K562 (cell line): ENCODE results near the gene SOWAHB. TPM values are rescaled to one million over a fixed set of nuclear protein-coding genes. Genes with fewer than 3 reads are reported as not detected.

Source experiments
- ATAC-seq: fragments of 200-7000 bp; cut with Tn5 transposase; 3 replicates; pipeline ENCODE4 v1.9.1; 2020; ENCODE audit warnings: moderate library complexity
- Bru-seq: library from RNA; stranded (reverse); fragments of 400-500 nt; gene quantifications from one replicate; lab custom pipeline; 2021; lab: Mats Ljungman, UMichigan
- BruChase-seq, 2 experiments: library from RNA; stranded (reverse); fragments of 400-500 nt; gene quantifications; one replicate each; lab custom pipeline; 2021; lab: Mats Ljungman, UMichigan
- BruUV-seq: library from RNA; stranded (reverse); fragments of 400-500 nt; replicated peaks from 2 replicates; lab custom pipeline; 2021; lab: Mats Ljungman, UMichigan
- CTCF ChIA-PET: fragments of 300-600 bp; formaldehyde crosslinking; extraction: SDS; loops from one replicate; lab custom pipeline; 2021; ENCODE audit warnings: low intra/inter-chr PET ratio; lab: Yijun Ruan, JAX
- POLR2A ChIA-PET: fragments of 300-600, 350-650 bp; sonication (Branson Sonifier 250); formaldehyde crosslinking; extraction: SDS; loops from one replicate; lab custom pipeline; 2021; ENCODE audit warnings: antibody characterized with exemption, inconsistent platforms; lab: Yijun Ruan, JAX
- DNase-seq, 4 experiments: peaks; one replicate each; pipeline versions ENCODE4 v3.0.0 to v3.0.0-alpha.2; 2011 to 2018; ENCODE audit warnings: low spot score in 3 of 4, mixed read lengths in 3 of 4; ENCODE audit errors: extremely low read depth in 1 of 4
- FAIRE-seq: peaks from 2 replicates; lab custom pipeline; 2011; peaks lifted over from hg19 to GRCh38; lab: Jason Lieb, UNC
- H2AFZ ChIP-seq: 2 replicates; pipeline ENCODE4 v1.6.0; 2011; ENCODE audit warnings: low read depth, low read length, control low read depth, inconsistent platforms
- H3K27ac ChIP-seq: fragments of 200-600 bp; 3 replicates; pipeline ENCODE4 v1.8.0; 2011; ENCODE audit warnings: low read depth, mild to moderate bottlenecking, control low read depth, inconsistent platforms, low read length, moderate library complexity, mixed read lengths; ENCODE audit errors: extremely low read depth
- H3K27me3 ChIP-seq, 2 experiments: fragments of 300-600 bp in 1 of 2; 2 replicates in 1 of 2; 3 replicates in 1 of 2; pipeline versions ENCODE4 v1.6.0 to v1.8.0; 2011; ENCODE audit warnings: inconsistent platforms in 2 of 2, low read length in 2 of 2, mild to moderate bottlenecking in 1 of 2, mixed read lengths in 1 of 2, moderate library complexity in 1 of 2; ENCODE audit not compliant: control insufficient read depth in 2 of 2, insufficient read depth in 2 of 2
- H3K36me3 ChIP-seq: fragments of 300-600 bp; 3 replicates; pipeline ENCODE4 v1.8.0; 2011; ENCODE audit warnings: mild to moderate bottlenecking, low read length, inconsistent platforms; ENCODE audit not compliant: control insufficient read depth, insufficient read depth
- H3K4me1 ChIP-seq, 2 experiments: fragments of 200-600 bp in 1 of 2; replicated peaks in 1 of 2; 2 replicates in 1 of 2; 3 replicates in 1 of 2; pipeline versions ENCODE4 v1.5.1 to v1.8.0; 2011; ENCODE audit warnings: inconsistent platforms in 2 of 2, low read length in 2 of 2, mild to moderate bottlenecking in 1 of 2, mixed read lengths in 1 of 2, moderate library complexity in 1 of 2; ENCODE audit not compliant: control insufficient read depth in 2 of 2, insufficient read depth in 2 of 2
- H3K4me2 ChIP-seq: 2 replicates; pipeline ENCODE4 v1.6.1; 2011; ENCODE audit warnings: low read length, control low read depth, inconsistent platforms, mixed read lengths; ENCODE audit not compliant: insufficient read depth
- H3K4me3 ChIP-seq: fragments of 200-600 bp; sonication (generic), shearing (Covaris generic); 2 replicates; pipeline ENCODE4 v1.5.1; 2016; ENCODE audit warnings: control low read depth, inconsistent platforms
- H3K79me2 ChIP-seq: fragments of 200-600 bp; 3 replicates; pipeline ENCODE4 v1.8.0; 2011; ENCODE audit warnings: low read length, inconsistent platforms; ENCODE audit not compliant: control insufficient read depth, insufficient read depth
- H3K9ac ChIP-seq, 2 experiments: 2 replicates each; pipeline versions ENCODE4 v1.6.0 to v1.6.1; 2011; ENCODE audit warnings: low read depth in 2 of 2, low read length in 2 of 2, control low read depth in 1 of 2, inconsistent platforms in 1 of 2, mild to moderate bottlenecking in 1 of 2, mixed read lengths in 1 of 2; ENCODE audit not compliant: insufficient read depth in 1 of 2
- H3K9me1 ChIP-seq: one replicate; pipeline ENCODE4 v1.6.0; 2011; ENCODE audit warnings: inconsistent platforms, mild to moderate bottlenecking, low read length, moderate library complexity; ENCODE audit not compliant: control insufficient read depth, insufficient read depth
- H3K9me3 ChIP-seq: replicated peaks from 2 replicates; pipeline ENCODE4 v1.5.1; 2011; ENCODE audit warnings: low read depth, low read length, inconsistent platforms; ENCODE audit not compliant: control insufficient read depth, insufficient read depth
- H4K20me1 ChIP-seq: replicated peaks from 2 replicates; pipeline ENCODE4 v1.6.1; 2011; ENCODE audit warnings: low read length, inconsistent platforms, mixed read lengths; ENCODE audit not compliant: control insufficient read depth, insufficient read depth
- CCNT2 ChIP-seq: IDR thresholded peaks from 2 replicates; pipeline ENCODE4 v1.6.1; 2011; ENCODE audit warnings: borderline replicate concordance, low read depth, mild to moderate bottlenecking, moderate library complexity, mixed read lengths, low read length; ENCODE audit not compliant: insufficient read length; ENCODE audit errors: extremely low read depth
- MTA1 ChIP-seq: fragments of 450-650 bp; IDR thresholded peaks from 2 replicates; pipeline ENCODE4 v1.6.1; 2017; ENCODE audit warnings: borderline replicate concordance
- PCBP2 ChIP-seq: fragments of 200-400 bp; formaldehyde crosslinking; IDR thresholded peaks from 2 replicates; pipeline ENCODE4 v1.6.1; 2018; ENCODE audit warnings: low read length, low read depth, mild to moderate bottlenecking, moderate library complexity; ENCODE audit not compliant: poor library complexity, severe bottlenecking
- TBL1XR1 ChIP-seq, 2 experiments: IDR thresholded peaks; 2 replicates each; pipeline ENCODE4 v1.6.1; 2012; ENCODE audit warnings: improper control_type of control experiment in 2 of 2, low read length in 2 of 2, mild to moderate bottlenecking in 1 of 2
- ZBTB33 ChIP-seq: sonication (generic); formaldehyde crosslinking; IDR thresholded peaks from 2 replicates; pipeline ENCODE4 v1.8.1; 2023; ENCODE audit warnings: mild to moderate bottlenecking, missing genetic modification reagents
- ZNF133 ChIP-seq: fragments of 250-450 bp; sonication (Bioruptor Pico); IDR thresholded peaks from 2 replicates; pipeline ENCODE4 v1.4.0; 2020; ENCODE audit warnings: mild to moderate bottlenecking
- WGBS: fragments of 100-300 bp; shearing (Covaris generic); methylation state at CpG from one replicate; pipeline ENCODE4 v1.1.6; 2016; ENCODE audit warnings: low coverage, mixed read lengths; ENCODE audit not compliant: insufficient coverage; ENCODE audit errors: missing lambda C conversion rate; 5-methylcytosine and 5-hydroxymethylcytosine counted together
- in situ Hi-C: fragments of 300-500 bp; cut with MboI; formaldehyde crosslinking; loops from 4 replicates; pipeline ENCODE4 v1.15.0; 2018; ENCODE audit warnings: inconsistent platforms, mixed read lengths
- intact Hi-C: fragments of 100-400 bp; cut with micrococcal nuclease; formaldehyde crosslinking; loops from 2 replicates; pipeline ENCODE4 v1.14.2; 2022
- long read RNA-seq, 3 experiments: library from polyadenylated mRNA in 2 of 3; library from RNA in 1 of 3; unstranded in 2 of 3; stranded (forward) in 1 of 3; transcript quantifications; one replicate each; pipeline ENCODE4 v2.0.0, GENCODE V29; 2019 to 2022
- polyA minus RNA-seq, 3 experiments: library from RNA; depleted of rRNA, polyadenylated mRNA; stranded (reverse); fragments of >200 nt; gene quantifications; 2 replicates each; pipeline ENCODE4 v1.2.3, GENCODE V29; 2011
- polyA plus RNA-seq, 8 experiments: library from polyadenylated mRNA; depleted of rRNA in 4 of 8; stranded (reverse) in 5 of 8; unstranded in 3 of 8; fragments of >200 nt; fragmentation: Nextera tagmentation in 2 of 8; fragmentation: Illumina TruSeq in 1 of 8; extraction: Ambion mirVana in 2 of 8; extraction: Trizol in 1 of 8; gene quantifications; 2 replicates each; pipeline versions ENCODE4 v1.2.1 to v1.2.3, GENCODE V29; 2011 to 2014; ENCODE audit warnings: inconsistent platforms in 1 of 8, missing spikeins in 1 of 8
- total RNA-seq, 7 experiments: library from RNA; depleted of rRNA in 6 of 7; stranded (reverse); fragments of >200 nt in 6 of 7; fragmentation: Illumina TruSeq in 2 of 7; extraction: Trizol in 2 of 7; gene quantifications; 2 replicates each; pipeline versions ENCODE4 v1.2.1 to v1.2.3, GENCODE V29; 2011 to 2021; ENCODE audit warnings: low replicate concordance in 1 of 7
- TF ChIP-seq, protein P1 (sequence below): sonication (generic); formaldehyde crosslinking; IDR thresholded peaks from 2 replicates; pipeline ENCODE4 v1.8.0; 2022; ENCODE audit warnings: missing genetic modification reagents, mild to moderate bottlenecking, borderline replicate concordance

SOWAHB gene
- not detected in 2 replicates for total RNA-seq (2011; cell fraction: chromatin; rRNA removed; ENCODE audit: low replicate concordance)
- total RNA-seq (2011; cell fraction: nucleolus; rRNA removed), result not detected in 2 replicates
- not detected in 2 replicates for total RNA-seq (2011; cell fraction: nucleoplasm; rRNA removed)
- total RNA-seq (2014; rRNA removed) (not detected in 2 replicates), total RNA-seq (2014; rRNA removed; fragmentation: Illumina TruSeq; extraction: Trizol) (not detected in 2 replicates), total RNA-seq (2015; rRNA removed; fragmentation: Illumina TruSeq; extraction: Trizol) (not detected in 2 replicates), total RNA-seq (2021) (not detected in 2 replicates), polyA plus RNA-seq (2011; rRNA removed) (not detected in 2 replicates), polyA plus RNA-seq (2014; fragmentation: Illumina TruSeq; extraction: Trizol) (not detected in 2 replicates), polyA plus RNA-seq (2014; fragmentation: Nextera tagmentation; extraction: Ambion mirVana) (not detected), polyA plus RNA-seq (2014; rRNA removed) (not detected in 2 replicates), polyA minus RNA-seq (2011; rRNA and poly(A)+ RNA removed) (not detected in 2 replicates), Bru-seq, nascent RNA (not detected), BruChase-seq, experiment 1, labeled RNA remaining after a 2-hour chase (percentile 17 among the genes with signal in this experiment), BruChase-seq, experiment 2, labeled RNA remaining after a 6-hour chase (percentile 17 among the genes with signal in this experiment)
- not detected in 2 replicates for polyA plus RNA-seq (2011; cell fraction: cytosol; rRNA removed)
- polyA plus RNA-seq (2011; cell fraction: nucleus; rRNA removed), result not detected in 2 replicates
- not detected in 2 replicates for polyA plus RNA-seq (2012)
- polyA minus RNA-seq (2011; cell fraction: cytosol; rRNA and poly(A)+ RNA removed), result not detected in 2 replicates
- not detected in 2 replicates for polyA minus RNA-seq (2011; cell fraction: nucleus; rRNA and poly(A)+ RNA removed)
- long read RNA-seq, experiment 1, result 0 reads
- long read RNA-seq, experiment 2, result 0 reads
- long read RNA-seq, experiment 3, result 0 reads

DNA sequence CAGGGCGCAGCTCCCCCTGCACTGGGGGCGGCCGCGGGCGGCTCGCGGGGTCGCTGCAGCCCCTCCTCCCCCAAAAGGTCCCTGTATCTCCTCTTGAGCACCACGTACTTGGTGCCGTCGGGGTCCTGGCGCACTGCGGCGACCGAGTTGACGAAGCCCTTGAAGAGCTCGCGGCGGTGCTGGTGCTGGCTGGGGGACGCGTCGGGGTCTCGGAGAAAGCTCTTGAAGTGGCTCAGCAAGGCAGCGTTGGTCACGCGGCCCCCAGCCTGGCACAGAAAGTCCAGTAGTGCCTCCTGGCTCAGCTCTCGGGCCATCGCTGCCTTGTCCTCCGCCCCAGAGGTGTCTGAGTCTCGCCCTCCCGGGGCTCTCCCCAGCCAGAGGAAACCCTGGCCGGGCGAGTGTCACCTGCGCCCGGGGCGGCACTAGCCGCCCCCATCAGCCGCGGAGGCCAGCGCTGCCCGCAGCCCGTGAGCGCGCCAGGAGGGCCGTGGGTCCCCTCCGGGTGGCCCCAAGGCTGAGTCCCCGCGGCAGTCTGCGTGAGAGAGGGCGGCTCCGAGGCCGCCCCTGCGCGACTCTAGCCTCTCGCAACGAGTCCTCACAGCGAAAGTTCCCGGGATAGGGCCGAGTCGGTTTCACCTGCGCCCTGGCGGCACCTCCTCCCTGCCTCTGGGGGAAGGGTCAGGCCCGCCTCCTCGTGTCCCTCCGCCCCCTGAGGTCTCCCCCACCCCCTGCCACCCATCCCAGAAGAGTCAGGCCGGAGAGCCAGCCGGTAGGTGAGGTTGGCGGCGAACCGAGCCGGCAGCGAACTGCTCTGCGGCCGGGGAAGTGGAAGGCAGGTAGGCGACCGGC is at the start of gene SOWAHB:
TSS of gene SOWAHB (minus strand) at position 609 of the 849 bp plus-strand sequence. CDS start at position 314, 295 bp downstream.
- Histone ChIP-seq H3K9ac (no peak within 1 kb of the TSS), H3K79me2 (no peaks in the 10 kb centered on the region), H3K4me2 (no peak within 1 kb of the TSS), H3K27ac (no peak within 1 kb of the TSS), H2AFZ (no peak within 1 kb of the TSS), H4K20me1 (no peaks in the 10 kb centered on the region), H3K9me1 (no peaks in the 10 kb centered on the region), H3K4me1 (peaks cover 0 to 17% of the 10 kb centered on the region in 2 experiments; a peak in 2 of 5 replicates), H3K9me3 (no peaks in the 10 kb centered on the region), H3K36me3 (no peaks in the 10 kb centered on the region), H3K27me3 (peaks cover 50% of the 10 kb centered on the region in 2 experiments), H3K4me3 (no peak within 1 kb of the TSS)
- FAIRE-seq (no peak), DNase-seq (no peak), ATAC-seq (no peak)
- WGBS, result 17% methylated on average over 35 of the region's 76 CpGs
- POLR2A ChIA-PET, result interaction anchor here (1.0 to 1.1 kb wide), 2 partner anchors 13 to 23 kb away, joined by 3 to 6 read pairs; no protein-coding TSS in a partner anchor
- intact Hi-C loops (no loop called here), in situ Hi-C loops (no loop called here)
- BruUV-seq, result no TSS peak
- CTCF ChIA-PET, result no interaction called here
- TF ChIP-seq, protein P1, sequence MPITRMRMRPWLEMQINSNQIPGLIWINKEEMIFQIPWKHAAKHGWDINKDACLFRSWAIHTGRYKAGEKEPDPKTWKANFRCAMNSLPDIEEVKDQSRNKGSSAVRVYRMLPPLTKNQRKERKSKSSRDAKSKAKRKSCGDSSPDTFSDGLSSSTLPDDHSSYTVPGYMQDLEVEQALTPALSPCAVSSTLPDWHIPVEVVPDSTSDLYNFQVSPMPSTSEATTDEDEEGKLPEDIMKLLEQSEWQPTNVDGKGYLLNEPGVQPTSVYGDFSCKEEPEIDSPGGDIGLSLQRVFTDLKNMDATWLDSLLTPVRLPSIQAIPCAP, result no peak
- TF ChIP-seq ZBTB33 (no peak), ZNF133 (CRISPR knock-in tag) (no peak), TBL1XR1 (IDR thresholded peaks at IDR 0.05; ENCODE audit: low read length in 2 of 2) (no peak), PCBP2 (no peak), MTA1 (no peak), CCNT2 (no peak)
